Endothelial cell of umbilical vein (primary cell): ENCODE measurements around the gene P4HA3. TPM values are rescaled to one million over a fixed set of nuclear protein-coding genes. Genes with fewer than 3 reads are reported as not detected.

ENCODE experiments used
- BruUV-seq: library from RNA; stranded (reverse); fragments of 400-500 nt; replicated peaks from 2 replicates; lab custom pipeline; 2021; lab: Mats Ljungman, UMichigan
- CTCF ChIA-PET: fragments of 300-600, 350-600 bp; sonication (Branson Sonifier 250); formaldehyde crosslinking; loops from one replicate; lab custom pipeline; 2021; ENCODE audit warnings: antibody characterized with exemption, inconsistent platforms; lab: Charles Lee
- POLR2A ChIA-PET: fragments of 300-600, 350-600 bp; sonication (Branson Sonifier 250); formaldehyde crosslinking; loops from one replicate; lab custom pipeline; 2021; ENCODE audit warnings: antibody characterized with exemption, inconsistent platforms; lab: Charles Lee
- DNase-seq: peaks from one replicate; pipeline ENCODE4 v3.0.0-alpha.2; 2011; ENCODE audit warnings: low read depth, low spot score
- FAIRE-seq: peaks from 2 replicates; lab custom pipeline; 2011; peaks lifted over from hg19 to GRCh38; lab: Jason Lieb, UNC
- H2AFZ ChIP-seq: 2 replicates; pipeline ENCODE4 v1.6.0; 2012; ENCODE audit warnings: low read depth, low read length, control low read depth, inconsistent platforms
- H3K27ac ChIP-seq: 2 replicates; pipeline ENCODE4 v1.5.1; 2011; ENCODE audit warnings: low read depth, mild to moderate bottlenecking, control low read depth, low read length, moderate library complexity; ENCODE audit not compliant: insufficient read depth
- H3K27me3 ChIP-seq, 2 experiments: 2 replicates each; pipeline versions ENCODE4 v1.6.0 to v1.6.1; 2011; ENCODE audit warnings: low read length in 2 of 2, mixed read lengths in 1 of 2; ENCODE audit not compliant: control insufficient read depth in 2 of 2, insufficient read depth in 2 of 2
- H3K36me3 ChIP-seq, 2 experiments: 2 replicates in 1 of 2; 3 replicates in 1 of 2; pipeline ENCODE4 v1.5.1; 2011; ENCODE audit warnings: low read length in 2 of 2, mild to moderate bottlenecking in 1 of 2, moderate library complexity in 1 of 2; ENCODE audit not compliant: control insufficient read depth in 2 of 2, insufficient read depth in 2 of 2; ENCODE audit errors: extremely low read depth in 1 of 2
- H3K4me1 ChIP-seq: 3 replicates; pipeline ENCODE4 v1.5.1; 2011; ENCODE audit warnings: mild to moderate bottlenecking, low read length; ENCODE audit not compliant: control insufficient read depth, insufficient read depth; ENCODE audit errors: extremely low read depth
- H3K4me2 ChIP-seq: 2 replicates; pipeline ENCODE4 v1.6.1; 2011; ENCODE audit warnings: low read length, control low read depth, mixed read lengths; ENCODE audit not compliant: insufficient read depth
- H3K4me3 ChIP-seq, 3 experiments: fragments of 200-600 bp in 1 of 3; sonication (generic), shearing (Covaris generic) in 1 of 3; replicated peaks in 1 of 3; 2 replicates each; pipeline ENCODE4 v1.5.1; 2011 to 2016; ENCODE audit warnings: control low read depth in 3 of 3, low read length in 3 of 3, mild to moderate bottlenecking in 2 of 3, inconsistent platforms in 1 of 3, low read depth in 1 of 3, moderate library complexity in 1 of 3; ENCODE audit not compliant: insufficient read depth in 1 of 3
- H3K79me2 ChIP-seq: 2 replicates; pipeline ENCODE4 v1.6.0; 2012; ENCODE audit warnings: low read length, inconsistent platforms; ENCODE audit not compliant: control insufficient read depth, insufficient read depth
- H3K9ac ChIP-seq: replicated peaks from 2 replicates; pipeline ENCODE3; 2011; ENCODE audit warnings: low read length, control low read depth; ENCODE audit not compliant: insufficient read depth; ENCODE audit errors: extremely low read depth
- H3K9me1 ChIP-seq: replicated peaks from 3 replicates; pipeline ENCODE4 v1.6.0; 2011; ENCODE audit warnings: mild to moderate bottlenecking, low read length; ENCODE audit not compliant: control insufficient read depth, insufficient read depth; ENCODE audit errors: extremely low read depth
- H3K9me3 ChIP-seq: replicated peaks from 2 replicates; pipeline ENCODE4 v1.5.1; 2012; ENCODE audit warnings: low read length, inconsistent platforms; ENCODE audit not compliant: control insufficient read depth, insufficient read depth
- H4K20me1 ChIP-seq: replicated peaks from 2 replicates; pipeline ENCODE3; 2011; ENCODE audit warnings: mild to moderate bottlenecking, low read length; ENCODE audit not compliant: control insufficient read depth, insufficient read depth; ENCODE audit errors: extremely low read depth
- EZH2 ChIP-seq: IDR thresholded peaks from 2 replicates; pipeline ENCODE4 v1.6.1; 2012; ENCODE audit warnings: borderline replicate concordance, low read depth, mild to moderate bottlenecking, moderate library complexity, low read length, inconsistent platforms; ENCODE audit not compliant: severe bottlenecking
- FOS ChIP-seq: IDR thresholded peaks from 2 replicates; pipeline ENCODE4 v1.6.1; 2011; ENCODE audit warnings: mild to moderate bottlenecking, low read length, moderate library complexity, borderline replicate concordance; ENCODE audit not compliant: insufficient read depth
- GATA2 ChIP-seq: IDR thresholded peaks from 2 replicates; pipeline ENCODE4 v1.7.0; 2011; ENCODE audit warnings: low read depth, mild to moderate bottlenecking, moderate library complexity, mixed read lengths, low read length; ENCODE audit not compliant: insufficient read length, insufficient read depth
- JUN ChIP-seq: IDR thresholded peaks from 2 replicates; pipeline ENCODE4 v1.6.1; 2011; ENCODE audit warnings: borderline replicate concordance, low read depth; ENCODE audit not compliant: insufficient read length, insufficient read depth
- MAX ChIP-seq: IDR thresholded peaks from 2 replicates; pipeline ENCODE4 v1.6.1; 2011; ENCODE audit not compliant: insufficient read depth, insufficient read length
- MYC ChIP-seq: IDR thresholded peaks from one replicate; pipeline ENCODE4 v1.6.1; 2011; ENCODE audit warnings: mild to moderate bottlenecking, low read depth, low read length
- POLR2A ChIP-seq: IDR thresholded peaks from 2 replicates; pipeline ENCODE4 v1.6.1; 2012; ENCODE audit warnings: low read depth, mild to moderate bottlenecking, control low read depth, low read length
- POLR2AphosphoS5 ChIP-seq: IDR thresholded peaks from 2 replicates; pipeline ENCODE4 v1.6.1; 2012; ENCODE audit warnings: low read depth, mild to moderate bottlenecking, control low read depth, low read length, moderate library complexity; ENCODE audit not compliant: insufficient read depth
- dilution Hi-C: fragments of 300-500 bp; cut with MboI; formaldehyde crosslinking; loops from one replicate; pipeline ENCODE4 v1.15.0; 2019; ENCODE audit warnings: low sequenced_read_pairs; ENCODE audit not compliant: extremely low pct_ligation_motif_present
- intact Hi-C: fragments of 100-400 bp; cut with micrococcal nuclease; formaldehyde crosslinking; loops from one replicate; pipeline ENCODE4 v1.10.0; 2022
- polyA plus RNA-seq, 4 experiments: library from polyadenylated mRNA; depleted of rRNA in 3 of 4; stranded (reverse) in 3 of 4; unstranded in 1 of 4; fragments of >200 nt; gene quantifications; 2 replicates each; pipeline versions ENCODE4 v1.2.1 to v1.2.3, GENCODE V29; 2011 to 2012; ENCODE audit warnings: missing spikeins in 1 of 4
- total RNA-seq: library from RNA; stranded (reverse); gene quantifications from 2 replicates; pipeline ENCODE4 v1.2.3, GENCODE V29; 2021
- TF ChIP-seq, protein P1 (sequence below), 2 donors: IDR thresholded peaks; 1 replicate in 1 of 2; 2 replicates in 1 of 2; pipeline ENCODE4 v1.5.1; 2011; ENCODE audit warnings: low read length in 2 of 2, mild to moderate bottlenecking in 2 of 2, moderate library complexity in 2 of 2, control low read depth in 1 of 2, inconsistent platforms in 1 of 2, low read depth in 1 of 2; ENCODE audit not compliant: insufficient read depth in 1 of 2; ENCODE audit errors: extremely low read depth in 1 of 2

P4HA3 gene
- total and polyA plus RNA-seq, 2 donors (not counting 3 experiments of a cell fraction or from before 2014, with no cell fraction given), result 26.9 to 40.0 TPM

GRCh38 chr11:74322667-74323066 lies 11.2 kb upstream of the P4HA3 start:
- dilution Hi-C loops, result no loop called here
- Histone ChIP-seq H3K9me3 (no peaks in the 10 kb centered on the region), H2AFZ (no peak overlapping the region), H3K4me2 (no peak overlapping the region), H3K36me3 (no peaks in the 10 kb centered on the region), H3K4me1 (peaks cover 70% of the 10 kb centered on the region), H3K9ac (no peak overlapping the region), H3K27me3 (no peaks in the 10 kb centered on the region), H3K79me2 (no peaks in the 10 kb centered on the region), H4K20me1 (no peaks in the 10 kb centered on the region), H3K4me3 (no peak overlapping the region), H3K9me1 (no peaks in the 10 kb centered on the region), H3K27ac (peak overlapping the region; percentile 87)
- POLR2A ChIA-PET, result no interaction called here
- CTCF ChIA-PET, result interaction anchor here (1.2 to 4.9 kb wide), 8 partner anchors 14 to 130 kb away, joined by 3 to 136 read pairs (median 8); no protein-coding TSS in a partner anchor
- no TSS peak for BruUV-seq
- FAIRE-seq, result no peak
- TF ChIP-seq, protein P1, sequence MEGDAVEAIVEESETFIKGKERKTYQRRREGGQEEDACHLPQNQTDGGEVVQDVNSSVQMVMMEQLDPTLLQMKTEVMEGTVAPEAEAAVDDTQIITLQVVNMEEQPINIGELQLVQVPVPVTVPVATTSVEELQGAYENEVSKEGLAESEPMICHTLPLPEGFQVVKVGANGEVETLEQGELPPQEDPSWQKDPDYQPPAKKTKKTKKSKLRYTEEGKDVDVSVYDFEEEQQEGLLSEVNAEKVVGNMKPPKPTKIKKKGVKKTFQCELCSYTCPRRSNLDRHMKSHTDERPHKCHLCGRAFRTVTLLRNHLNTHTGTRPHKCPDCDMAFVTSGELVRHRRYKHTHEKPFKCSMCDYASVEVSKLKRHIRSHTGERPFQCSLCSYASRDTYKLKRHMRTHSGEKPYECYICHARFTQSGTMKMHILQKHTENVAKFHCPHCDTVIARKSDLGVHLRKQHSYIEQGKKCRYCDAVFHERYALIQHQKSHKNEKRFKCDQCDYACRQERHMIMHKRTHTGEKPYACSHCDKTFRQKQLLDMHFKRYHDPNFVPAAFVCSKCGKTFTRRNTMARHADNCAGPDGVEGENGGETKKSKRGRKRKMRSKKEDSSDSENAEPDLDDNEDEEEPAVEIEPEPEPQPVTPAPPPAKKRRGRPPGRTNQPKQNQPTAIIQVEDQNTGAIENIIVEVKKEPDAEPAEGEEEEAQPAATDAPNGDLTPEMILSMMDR (IDR thresholded peaks at IDR 0.05; ENCODE audit: extremely low read depth in 1 of 2, insufficient read depth in 1 of 2, low read depth in 1 of 2, low read length in 2 of 2), result no peak
- TF ChIP-seq GATA2, result no peak
- TF ChIP-seq EZH2, result no peak
- TF ChIP-seq MYC, result no peak
- no peak for TF ChIP-seq POLR2AphosphoS5
- TF ChIP-seq JUN, result no peak
- TF ChIP-seq POLR2A, result no peak
- no peak for TF ChIP-seq MAX
- TF ChIP-seq FOS, result no peak
- intact Hi-C loops, result loop anchor here (1.0 to 5.0 kb wide), 3 partner anchors 8 to 340 kb away; partner anchors contain the start of genes C2CD3, PPME1 and UCP2
- DNase-seq, result no peak
